H9 (cell line): ENCODE measurements around the gene POMT2. TPM values are rescaled to one million over a fixed set of nuclear protein-coding genes. Genes with fewer than 3 reads are reported as not detected.
A peak's percentile ranks its signal among the peaks of the same experiment; 100 is the strongest.

Experiments used
- DNase-seq: peaks from one replicate; pipeline ENCODE4 v3.0.0-alpha.2; 2017
- H2AFZ ChIP-seq: one replicate; pipeline ENCODE4 v1.6.1; 2013; ENCODE audit warnings: mild to moderate bottlenecking, low read length, control low read depth, moderate library complexity
- H2AK5ac ChIP-seq: 2 replicates; pipeline ENCODE4 v1.6.1; 2013; ENCODE audit warnings: low read length, control low read depth, mixed read lengths; ENCODE audit not compliant: insufficient read length
- H2BK120ac ChIP-seq: one replicate; pipeline ENCODE4 v1.6.1; 2013; ENCODE audit warnings: low read depth, mild to moderate bottlenecking, low read length, control low read depth, inconsistent platforms; ENCODE audit not compliant: poor library complexity, severe bottlenecking
- H2BK12ac ChIP-seq: 2 replicates; pipeline ENCODE4 v1.6.1; 2013; ENCODE audit warnings: low read length, control low read depth, mixed read lengths, low read depth; ENCODE audit not compliant: insufficient read length
- H2BK15ac ChIP-seq: 2 replicates; pipeline ENCODE4 v1.6.1; 2013; ENCODE audit warnings: low read depth, low read length, control low read depth
- H2BK20ac ChIP-seq: one replicate; pipeline ENCODE4 v1.6.1; 2013; ENCODE audit warnings: low read depth, mild to moderate bottlenecking, low read length, control low read depth, inconsistent platforms; ENCODE audit not compliant: poor library complexity, severe bottlenecking
- H2BK5ac ChIP-seq: 2 replicates; pipeline ENCODE4 v1.6.1; 2013; ENCODE audit warnings: low read length, control low read depth, mixed read lengths; ENCODE audit not compliant: insufficient read length
- H3K14ac ChIP-seq: 2 replicates; pipeline ENCODE4 v1.6.1; 2013; ENCODE audit warnings: low read length, control low read depth; ENCODE audit not compliant: insufficient read depth
- H3K18ac ChIP-seq: 2 replicates; pipeline ENCODE4 v1.6.1; 2013; ENCODE audit warnings: low read depth, mild to moderate bottlenecking, mixed read lengths, low read length, control low read depth; ENCODE audit not compliant: insufficient read length
- H3K23ac ChIP-seq: 2 replicates; pipeline ENCODE4 v1.6.1; 2013; ENCODE audit warnings: low read length, control low read depth, mixed read lengths, low read depth; ENCODE audit not compliant: insufficient read length
- H3K23me2 ChIP-seq: 2 replicates; pipeline ENCODE4 v1.6.1; 2013; ENCODE audit warnings: low read depth, mild to moderate bottlenecking, mixed read lengths, low read length, control low read depth; ENCODE audit not compliant: insufficient read length, poor library complexity, severe bottlenecking
- H3K27ac ChIP-seq: 2 replicates; pipeline ENCODE4 v1.5.1; 2013; ENCODE audit warnings: low read length, control low read depth, mixed read lengths, low read depth; ENCODE audit not compliant: insufficient read length
- H3K27me3 ChIP-seq: 2 replicates; pipeline ENCODE4 v1.6.1; 2013; ENCODE audit warnings: low read length, control low read depth, inconsistent platforms; ENCODE audit not compliant: insufficient read depth
- H3K4ac ChIP-seq: 2 replicates; pipeline ENCODE4 v1.6.1; 2013; ENCODE audit warnings: low read depth, mild to moderate bottlenecking, control low read depth, inconsistent platforms, low read length, moderate library complexity
- H3K4me1 ChIP-seq: 2 replicates; pipeline ENCODE4 v1.6.1; 2013; ENCODE audit warnings: low read length, control low read depth, inconsistent platforms; ENCODE audit not compliant: insufficient read depth
- H3K4me2 ChIP-seq: 2 replicates; pipeline ENCODE4 v1.6.1; 2013; ENCODE audit warnings: low read length, control low read depth, mixed read lengths; ENCODE audit not compliant: insufficient read length, insufficient read depth
- H3K56ac ChIP-seq: 2 replicates; pipeline ENCODE4 v1.6.1; 2013; ENCODE audit warnings: low read depth, mild to moderate bottlenecking, mixed read lengths, low read length, control low read depth; ENCODE audit not compliant: insufficient read length
- H3K79me1 ChIP-seq: 2 replicates; pipeline ENCODE4 v1.6.1; 2013; ENCODE audit warnings: low read depth, mild to moderate bottlenecking, moderate library complexity, low read length, control low read depth, inconsistent platforms; ENCODE audit not compliant: insufficient read depth, poor library complexity, severe bottlenecking
- H3K79me2 ChIP-seq: 2 replicates; pipeline ENCODE4 v1.6.1; 2013; ENCODE audit warnings: low read length, control low read depth, inconsistent platforms; ENCODE audit not compliant: insufficient read depth
- H3K9ac ChIP-seq: 2 replicates; pipeline ENCODE4 v1.6.1; 2013; ENCODE audit warnings: low read length, control low read depth, mixed read lengths; ENCODE audit not compliant: insufficient read length; ENCODE audit errors: extremely low read depth
- H3K9me3 ChIP-seq: one replicate; pipeline ENCODE4 v1.6.1; 2013; ENCODE audit warnings: low read depth, low read length, inconsistent platforms; ENCODE audit not compliant: control insufficient read depth
- H3T11ph ChIP-seq: one replicate; pipeline ENCODE4 v1.6.1; 2013; ENCODE audit warnings: mild to moderate bottlenecking, low read length, control low read depth, inconsistent platforms
- H4K20me1 ChIP-seq: one replicate; pipeline ENCODE4 v1.6.1; 2013; ENCODE audit not compliant: control insufficient read depth, insufficient read length, insufficient read depth
- H4K5ac ChIP-seq: 2 replicates; pipeline ENCODE4 v1.6.1; 2013; ENCODE audit warnings: low read depth, mild to moderate bottlenecking, mixed read lengths, low read length, control low read depth; ENCODE audit not compliant: insufficient read length
- H4K8ac ChIP-seq: replicated peaks from 2 replicates; pipeline ENCODE4 v1.6.1; 2013; ENCODE audit warnings: low read length, control low read depth, mixed read lengths, low read depth; ENCODE audit not compliant: insufficient read length
- H4K91ac ChIP-seq: 2 replicates; pipeline ENCODE4 v1.6.1; 2013; ENCODE audit warnings: low read depth, mild to moderate bottlenecking, moderate library complexity, mixed read lengths, low read length, control low read depth; ENCODE audit not compliant: insufficient read length
- H3K27ac Mint-ChIP-seq, 3 experiments: 2 replicates in 2 of 3; 3 replicates in 1 of 3; pipeline ENCODE4 v1.8.0; 2020 to 2021; ENCODE audit warnings: mixed read lengths in 3 of 3, mild to moderate bottlenecking in 1 of 3, moderate library complexity in 1 of 3
- H3K27me3 Mint-ChIP-seq: 2 replicates; pipeline ENCODE4 v1.8.0; 2021; ENCODE audit warnings: low read depth, mild to moderate bottlenecking, moderate library complexity, mixed read lengths
- H3K36me3 Mint-ChIP-seq, 3 experiments: 2 replicates in 2 of 3; 3 replicates in 1 of 3; pipeline ENCODE4 v1.8.0; 2020 to 2021; ENCODE audit warnings: low read depth in 3 of 3, mixed read lengths in 3 of 3; ENCODE audit not compliant: insufficient read depth in 1 of 3
- H3K4me1 Mint-ChIP-seq, 2 experiments: 2 replicates each; pipeline ENCODE4 v1.8.0; 2020; ENCODE audit warnings: mixed read lengths in 2 of 2
- H3K4me3 Mint-ChIP-seq, 2 experiments: 2 replicates in 1 of 2; 3 replicates in 1 of 2; pipeline ENCODE4 v1.8.0; 2020 to 2021; ENCODE audit warnings: mild to moderate bottlenecking in 2 of 2, mixed read lengths in 2 of 2, moderate library complexity in 1 of 2
- H3K9me3 Mint-ChIP-seq, 2 experiments: 2 replicates in 1 of 2; 3 replicates in 1 of 2; pipeline ENCODE4 v1.8.0; 2020; ENCODE audit warnings: mild to moderate bottlenecking in 2 of 2, mixed read lengths in 2 of 2, moderate library complexity in 1 of 2
- WGBS: extraction: QIAGEN DNeasy Blood & Tissue Kit; methylation state at CpG from one replicate; pipeline ENCODE4 v1.1.7; 2013; ENCODE audit warnings: missing lambda C conversion rate, low lambda C conversion rate, mixed read lengths; ENCODE audit not compliant: insufficient read length; ENCODE audit errors: extremely low coverage; 5-methylcytosine and 5-hydroxymethylcytosine counted together
- total RNA-seq: library from RNA; stranded (reverse); gene quantifications from 2 replicates; pipeline ENCODE4 v1.2.1, GENCODE V29; 2021
- TF ChIP-seq, protein P1 (sequence below): fragments of 200-600 bp; sonication (generic); conservative IDR thresholded peaks from 3 replicates; pipeline ENCODE4 v1.8.0; 2021; ENCODE audit warnings: antibody characterized with exemption, mild to moderate bottlenecking

The POMT2 gene
- total RNA-seq, 1 experiment from 2014 or later, result 25.2 TPM

GRCh38 chr14:77306851-77307496 is 13.7 kb downstream of the POMT2 start:
- Histone ChIP-seq H3K14ac (no peak overlapping the region), H2AFZ (no peak overlapping the region), H2BK120ac (no peak overlapping the region), H2BK15ac (no peak overlapping the region), H3K23ac (no peak overlapping the region), H3K79me1 (no peaks in the 10 kb centered on the region), H3K9ac (no peak overlapping the region), H3K27ac (no peak overlapping the region), H2BK20ac (no peak overlapping the region), H2AK5ac (no peak overlapping the region), H2BK5ac (no peak overlapping the region), H3K4me2 (no peak overlapping the region), H3K18ac (no peak overlapping the region), H2BK12ac (no peak overlapping the region), H3K4ac (no peak overlapping the region), H3K27me3 (no peaks in the 10 kb centered on the region), H4K8ac (no peak overlapping the region), H3K23me2 (no peaks in the 10 kb centered on the region), H3K79me2 (no peaks in the 10 kb centered on the region), H3K9me3 (no peaks in the 10 kb centered on the region), H4K20me1 (no peaks in the 10 kb centered on the region), H3K4me1 (no peaks in the 10 kb centered on the region), H4K91ac (no peak overlapping the region), H4K5ac (no peak overlapping the region), H3T11ph (no peak overlapping the region), H3K56ac (no peak overlapping the region)
- DNase-seq, result no peak
- H3K9me3 Mint-ChIP-seq, result no peaks in the 10 kb centered on the region
- TF ChIP-seq, protein P1, sequence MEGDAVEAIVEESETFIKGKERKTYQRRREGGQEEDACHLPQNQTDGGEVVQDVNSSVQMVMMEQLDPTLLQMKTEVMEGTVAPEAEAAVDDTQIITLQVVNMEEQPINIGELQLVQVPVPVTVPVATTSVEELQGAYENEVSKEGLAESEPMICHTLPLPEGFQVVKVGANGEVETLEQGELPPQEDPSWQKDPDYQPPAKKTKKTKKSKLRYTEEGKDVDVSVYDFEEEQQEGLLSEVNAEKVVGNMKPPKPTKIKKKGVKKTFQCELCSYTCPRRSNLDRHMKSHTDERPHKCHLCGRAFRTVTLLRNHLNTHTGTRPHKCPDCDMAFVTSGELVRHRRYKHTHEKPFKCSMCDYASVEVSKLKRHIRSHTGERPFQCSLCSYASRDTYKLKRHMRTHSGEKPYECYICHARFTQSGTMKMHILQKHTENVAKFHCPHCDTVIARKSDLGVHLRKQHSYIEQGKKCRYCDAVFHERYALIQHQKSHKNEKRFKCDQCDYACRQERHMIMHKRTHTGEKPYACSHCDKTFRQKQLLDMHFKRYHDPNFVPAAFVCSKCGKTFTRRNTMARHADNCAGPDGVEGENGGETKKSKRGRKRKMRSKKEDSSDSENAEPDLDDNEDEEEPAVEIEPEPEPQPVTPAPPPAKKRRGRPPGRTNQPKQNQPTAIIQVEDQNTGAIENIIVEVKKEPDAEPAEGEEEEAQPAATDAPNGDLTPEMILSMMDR, result no peak
- no peak overlapping the region for H3K4me3 Mint-ChIP-seq
- peaks cover 10 to 12% of the 10 kb centered on the region in 2 experiments for H3K4me1 Mint-ChIP-seq
- H3K27ac Mint-ChIP-seq, result peak overlapping the region in 1 of 3 experiments; percentile 58; a peak in 3 of 7 replicates
- WGBS, result no CpG with 5 or more reads among the region's 3 CpGs
- no peaks in the 10 kb centered on the region for H3K27me3 Mint-ChIP-seq
- H3K36me3 Mint-ChIP-seq, result peaks cover 2 to 19% (median 17%) of the 10 kb centered on the region in 3 experiments; a peak in 5 of 7 replicates
